Central memory CD8-positive, alpha-beta T cell (primary cell): ENCODE data around the gene LILRA5.
"Not testable (repeated sequence)": the region's sequence is repeated elsewhere in the genome, so short reads cannot be mapped to it uniquely, and the experiment has no call there.

ENCODE experiments used
- ATAC-seq: fragments of 150-1000 bp; cut with Tn5 transposase; replicated peaks from 2 replicates; pipeline ENCODE4 v1.10.0; 2022; ENCODE audit warnings: mild to moderate bottlenecking, moderate FRiP score, moderate number of reproducible peaks; ENCODE audit not compliant: poor library complexity, severe bottlenecking; ENCODE audit errors: extremely low read depth
- DNase-seq, 2 donors: peaks; one replicate each; pipeline ENCODE4 v3.0.0; 2021; ENCODE audit warnings: low spot score in 2 of 2
- H3K27ac Mint-ChIP-seq: one replicate; pipeline ENCODE4 v1.8.0; 2022; ENCODE audit warnings: low read depth, mild to moderate bottlenecking, moderate library complexity, mixed read lengths
- H3K27me3 Mint-ChIP-seq: one replicate; pipeline ENCODE4 v1.8.0; 2022; ENCODE audit warnings: mixed read lengths
- H3K36me3 Mint-ChIP-seq: one replicate; pipeline ENCODE4 v1.8.0; 2022; ENCODE audit warnings: mild to moderate bottlenecking, moderate library complexity, mixed read lengths; ENCODE audit not compliant: insufficient read depth
- H3K4me1 Mint-ChIP-seq: one replicate; pipeline ENCODE4 v1.8.0; 2022; ENCODE audit warnings: mixed read lengths
- H3K4me3 Mint-ChIP-seq: one replicate; pipeline ENCODE4 v1.8.0; 2022; ENCODE audit warnings: mild to moderate bottlenecking, moderate library complexity, mixed read lengths
- H3K9me3 Mint-ChIP-seq: one replicate; pipeline ENCODE4 v1.8.0; 2022; ENCODE audit warnings: mixed read lengths

LILRA5 gene

GRCh38 chr19:54328781-54329180 lies 15.8 kb upstream of the LILRA5 start:
- H3K9me3 Mint-ChIP-seq, H3K27ac Mint-ChIP-seq, DNase-seq, H3K4me1 Mint-ChIP-seq, H3K4me3 Mint-ChIP-seq, H3K36me3 Mint-ChIP-seq, ATAC-seq: not testable (repeated sequence)
- peaks cover 12% of the 10 kb centered on the region for H3K27me3 Mint-ChIP-seq

GRCh38 chr19:54325631-54326030 lies 12.7 kb upstream of the LILRA5 start:
- H3K4me1 Mint-ChIP-seq = no peaks in the 10 kb centered on the region
- H3K9me3 Mint-ChIP-seq = no peaks in the 10 kb centered on the region
- ATAC-seq (no peak), DNase-seq (no peak)
- no peak overlapping the region for H3K27ac Mint-ChIP-seq
- no peaks in the 10 kb centered on the region for H3K36me3 Mint-ChIP-seq
- H3K4me3 Mint-ChIP-seq = no peak overlapping the region
- H3K27me3 Mint-ChIP-seq = peaks cover 28% of the 10 kb centered on the region

- ATAC-seq (peak; percentile 40), DNase-seq (peak in 1 of 2 donors; percentile 48)
- H3K27me3 Mint-ChIP-seq = peaks cover 32% of the 10 kb centered on the region
- H3K9me3 Mint-ChIP-seq = no peaks in the 10 kb centered on the region
- no peak overlapping the region for H3K4me3 Mint-ChIP-seq
- no peaks in the 10 kb centered on the region for H3K4me1 Mint-ChIP-seq
- no peaks in the 10 kb centered on the region for H3K36me3 Mint-ChIP-seq
- no peak overlapping the region for H3K27ac Mint-ChIP-seq
These were observed 12.2 kb upstream of the LILRA5 start for GRCh38 chr19:54325194-54325621.

- H3K36me3 Mint-ChIP-seq = no peaks in the 10 kb centered on the region
- H3K4me3 Mint-ChIP-seq = no peak overlapping the region
- H3K4me1 Mint-ChIP-seq = no peaks in the 10 kb centered on the region
- peaks cover 37% of the 10 kb centered on the region for H3K27me3 Mint-ChIP-seq
- H3K27ac Mint-ChIP-seq = no peak overlapping the region
- no peak for DNase-seq
- ATAC-seq = no peak
- no peaks in the 10 kb centered on the region for H3K9me3 Mint-ChIP-seq
These were observed 11.1 kb upstream of the LILRA5 start for GRCh38 chr19:54324071-54324470.

- peaks cover 37% of the 10 kb centered on the region for H3K27me3 Mint-ChIP-seq
- ATAC-seq, H3K9me3 Mint-ChIP-seq, H3K27ac Mint-ChIP-seq, H3K36me3 Mint-ChIP-seq, H3K4me3 Mint-ChIP-seq, DNase-seq, H3K4me1 Mint-ChIP-seq: not testable (repeated sequence)
These were observed 10.0 kb upstream of the LILRA5 start for GRCh38 chr19:54322934-54323333.

GRCh38 chr19:54322295-54322694 lies 9.3 kb upstream of the LILRA5 start:
- H3K27me3 Mint-ChIP-seq = peaks cover 37% of the 10 kb centered on the region
- not testable (repeated sequence) for H3K4me3 Mint-ChIP-seq, H3K36me3 Mint-ChIP-seq, H3K4me1 Mint-ChIP-seq, H3K9me3 Mint-ChIP-seq, DNase-seq, ATAC-seq
- H3K27ac Mint-ChIP-seq = peak overlapping the region; percentile 39

- no peaks in the 10 kb centered on the region for H3K4me1 Mint-ChIP-seq
- DNase-seq (no peak), ATAC-seq (no peak)
- no peaks in the 10 kb centered on the region for H3K36me3 Mint-ChIP-seq
- H3K27me3 Mint-ChIP-seq = peaks cover 47% of the 10 kb centered on the region
- H3K9me3 Mint-ChIP-seq = no peaks in the 10 kb centered on the region
- no peak overlapping the region for H3K4me3 Mint-ChIP-seq
- H3K27ac Mint-ChIP-seq = no peak overlapping the region
These were observed 7.1 kb upstream of the LILRA5 start for GRCh38 chr19:54319892-54320670.

GRCh38 chr19:54319049-54319448 lies 6.1 kb upstream of the LILRA5 start:
- Mint-ChIP-seq H3K27ac (no peak overlapping the region), H3K4me3 (no peak overlapping the region), H3K9me3 (no peaks in the 10 kb centered on the region), H3K36me3 (no peaks in the 10 kb centered on the region), H3K4me1 (no peaks in the 10 kb centered on the region), H3K27me3 (peaks cover 49% of the 10 kb centered on the region)
- ATAC-seq (no peak), DNase-seq (no peak)

- no peaks in the 10 kb centered on the region for H3K9me3 Mint-ChIP-seq
- H3K27me3 Mint-ChIP-seq = peaks cover 61% of the 10 kb centered on the region
- no peak overlapping the region for H3K27ac Mint-ChIP-seq
- no peak overlapping the region for H3K4me3 Mint-ChIP-seq
- ATAC-seq (no peak), DNase-seq (no peak)
- H3K4me1 Mint-ChIP-seq = no peaks in the 10 kb centered on the region
- no peaks in the 10 kb centered on the region for H3K36me3 Mint-ChIP-seq
These were observed 4.9 kb upstream of the LILRA5 start for GRCh38 chr19:54317965-54318240.

GRCh38 chr19:54317108-54317964 lies 4.4 kb upstream of the LILRA5 start:
- H3K36me3 Mint-ChIP-seq = no peaks in the 10 kb centered on the region
- peaks cover 63% of the 10 kb centered on the region for H3K27me3 Mint-ChIP-seq
- ATAC-seq = no peak
- no peak for DNase-seq
- no peaks in the 10 kb centered on the region for H3K9me3 Mint-ChIP-seq
- no peak overlapping the region for H3K27ac Mint-ChIP-seq
- no peaks in the 10 kb centered on the region for H3K4me1 Mint-ChIP-seq
- no peak overlapping the region for H3K4me3 Mint-ChIP-seq

GRCh38 chr19:54316746-54317107 lies 3.8 kb upstream of the LILRA5 start:
- H3K27me3 Mint-ChIP-seq = peaks cover 63% of the 10 kb centered on the region
- H3K9me3 Mint-ChIP-seq = no peaks in the 10 kb centered on the region
- H3K27ac Mint-ChIP-seq = no peak overlapping the region
- no peaks in the 10 kb centered on the region for H3K4me1 Mint-ChIP-seq
- no peak overlapping the region for H3K4me3 Mint-ChIP-seq
- no peaks in the 10 kb centered on the region for H3K36me3 Mint-ChIP-seq
- DNase-seq (no peak), ATAC-seq (no peak)

- Mint-ChIP-seq H3K4me1 (no peaks in the 10 kb centered on the region), H3K4me3 (no peak overlapping the region), H3K36me3 (no peaks in the 10 kb centered on the region), H3K27me3 (peaks cover 63% of the 10 kb centered on the region), H3K9me3 (no peaks in the 10 kb centered on the region), H3K27ac (no peak overlapping the region)
- DNase-seq (no peak), ATAC-seq (no peak)
These were observed 3.0 kb upstream of the LILRA5 start for GRCh38 chr19:54315956-54316355.

GRCh38 chr19:54312011-54312410 lies 955 bp downstream of the LILRA5 start:
- Mint-ChIP-seq H3K4me1 (no peaks in the 10 kb centered on the region), H3K27me3 (peaks cover 77% of the 10 kb centered on the region), H3K9me3 (no peaks in the 10 kb centered on the region), H3K4me3 (no peak overlapping the region), H3K36me3 (no peaks in the 10 kb centered on the region), H3K27ac (no peak overlapping the region)
- DNase-seq (no peak), ATAC-seq (no peak)
